HG03066 (cell line): ENCODE data around the gene CLCA1.

Experiments
- ATAC-seq: cut with Tn5 transposase; IDR thresholded peaks from one replicate; pipeline ENCODE4 v1.9.1; 2021; ENCODE audit warnings: low read depth; ENCODE audit not compliant: unreplicated experiment

The CLCA1 gene

GRCh38 chr1:86502125-86502646 lies 33.5 kb downstream of the CLCA1 start:
- ATAC-seq, result peak; percentile 67

DNA sequence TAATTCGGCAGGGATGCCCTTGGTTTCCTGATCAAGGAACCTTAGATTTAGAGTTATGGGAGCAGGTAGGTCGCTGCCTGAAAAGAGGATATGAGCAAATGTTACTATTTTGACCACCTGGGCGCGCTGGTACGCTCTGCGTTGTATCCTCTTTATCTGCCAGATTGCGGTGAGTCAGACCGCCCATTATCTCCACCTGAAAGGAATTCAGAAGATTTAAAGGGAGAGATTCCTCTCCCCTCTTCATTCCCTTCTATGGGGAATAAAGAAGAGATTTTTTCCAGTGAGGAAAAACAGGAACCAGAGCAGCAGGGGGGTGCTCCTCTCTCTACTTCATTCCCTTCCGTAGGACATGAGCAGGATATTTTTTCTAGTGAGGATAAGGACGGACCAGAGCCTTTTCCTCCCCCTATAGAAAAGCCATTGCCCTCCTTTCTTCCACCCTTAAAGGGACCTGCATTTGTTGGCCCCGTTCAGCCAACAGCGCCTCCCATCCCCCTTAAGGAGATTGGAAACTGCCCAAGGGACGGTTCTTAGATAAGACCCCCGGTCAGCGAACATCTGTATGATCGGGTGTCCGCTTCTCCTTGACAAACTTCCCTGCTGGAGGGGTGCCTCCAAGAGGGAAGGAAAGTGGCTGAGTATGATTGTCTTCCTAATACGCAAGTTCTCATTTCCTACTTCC lies 34.1 kb downstream of the CLCA1 start:
- ATAC-seq, result peak; percentile 23

DNA sequence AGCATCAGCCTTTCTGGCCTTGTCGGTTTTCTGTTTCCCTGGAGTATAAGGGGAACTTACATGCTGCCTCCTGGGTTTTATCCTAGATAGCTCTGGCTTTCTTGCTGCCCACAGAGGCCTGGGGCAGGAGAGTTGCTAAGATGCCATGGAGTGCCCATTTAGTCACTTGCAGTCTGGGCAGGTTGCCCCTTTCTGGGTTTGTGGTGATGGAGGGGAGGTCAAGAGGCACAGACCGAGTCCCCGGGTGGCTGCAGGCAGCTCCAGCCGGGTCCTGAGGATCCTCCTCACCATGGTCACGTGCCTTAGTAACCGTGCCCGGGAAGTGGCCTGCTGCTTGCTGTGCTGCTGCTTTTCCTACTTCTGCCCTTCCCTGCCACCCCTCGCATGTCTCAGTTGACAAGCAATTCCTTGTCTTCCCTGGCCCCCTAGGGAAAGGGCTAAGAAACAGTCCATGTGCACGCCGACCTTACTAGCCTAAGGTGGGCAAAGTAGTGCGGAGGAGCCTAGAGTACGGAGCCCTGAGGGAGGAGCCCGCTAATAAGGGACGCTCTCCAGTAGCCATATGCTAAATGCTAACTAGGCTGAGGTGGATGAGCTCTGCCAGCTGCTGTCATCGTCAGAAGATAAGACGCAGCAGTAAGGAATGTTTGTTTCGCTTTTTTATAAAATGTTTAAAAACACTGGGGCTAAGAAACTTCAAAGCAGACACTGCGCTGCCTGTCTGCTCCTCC lies 34.8 kb downstream of the CLCA1 start:
- no peak for ATAC-seq

DNA sequence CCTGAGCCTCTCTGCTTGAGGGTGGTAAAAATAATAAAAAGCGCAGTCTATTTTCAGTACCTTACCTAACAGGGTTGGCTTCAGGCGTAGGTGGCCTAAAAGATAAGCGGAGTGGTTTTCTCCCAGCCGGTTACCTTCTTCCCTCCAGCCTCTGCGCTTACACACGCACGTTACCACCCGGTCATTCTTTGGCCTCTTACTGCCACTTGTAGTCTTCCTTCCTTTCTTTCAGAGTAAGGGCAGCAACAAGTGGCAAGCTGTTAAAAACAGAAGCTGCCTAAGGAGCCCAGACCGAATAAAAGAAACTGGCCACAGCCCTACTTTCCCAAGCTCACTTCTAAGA lies 35.4 kb downstream of the CLCA1 start:
- ATAC-seq, result no peak

- no peak for ATAC-seq
These were observed 36.3 kb downstream of the CLCA1 start for GRCh38 chr1:86504895-86505563.

- no peak for ATAC-seq
These were observed 36.8 kb downstream of the CLCA1 start for GRCh38 chr1:86505564-86505902.

- ATAC-seq, result no peak
These were observed 39.3 kb downstream of the CLCA1 start for GRCh38 chr1:86507935-86508582.

- no peak for ATAC-seq
These were observed 39.8 kb downstream of the CLCA1 start for GRCh38 chr1:86508583-86508969.

DNA sequence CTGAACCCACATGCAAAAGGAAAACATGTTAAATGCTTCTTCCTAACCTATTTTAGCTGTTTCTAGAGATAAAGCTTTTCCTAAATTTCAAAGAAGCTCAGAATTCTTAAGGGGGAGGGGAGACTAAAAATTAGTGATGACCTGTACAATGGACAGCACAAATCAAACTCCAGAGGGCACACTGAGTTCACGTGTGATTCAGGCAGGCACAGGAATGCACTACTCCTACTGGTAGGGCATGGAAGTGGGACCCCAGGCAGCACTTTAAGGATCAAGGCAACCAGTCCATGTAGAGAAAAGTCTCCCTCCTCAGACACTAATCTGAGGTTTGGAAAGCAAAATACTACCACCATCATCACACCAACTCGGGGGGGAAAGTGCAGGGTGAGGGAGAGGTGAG lies 46.9 kb downstream of the CLCA1 start:
- no peak for ATAC-seq

DNA sequence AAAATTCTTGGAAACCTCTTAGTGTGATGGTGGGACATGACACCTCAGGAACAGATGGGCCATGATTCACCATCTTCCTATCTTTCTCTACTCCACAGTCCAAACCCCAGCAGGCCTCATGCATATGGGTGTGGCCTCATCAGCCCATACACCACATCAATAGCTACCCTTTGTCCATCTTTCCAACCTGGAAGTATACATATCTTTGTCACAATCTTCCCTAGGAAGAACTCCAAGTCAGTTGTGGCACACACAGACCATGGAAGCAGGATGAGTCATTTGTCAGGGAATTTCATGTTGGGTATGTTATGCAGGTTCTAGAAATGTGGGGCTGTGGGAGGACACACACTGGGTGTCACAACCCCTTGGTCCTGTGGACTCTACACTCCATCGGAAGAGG lies 47.6 kb downstream of the CLCA1 start:
- ATAC-seq, result no peak

GRCh38 chr1:86517336-86517735 lies 48.6 kb downstream of the CLCA1 start:
- no peak for ATAC-seq

DNA sequence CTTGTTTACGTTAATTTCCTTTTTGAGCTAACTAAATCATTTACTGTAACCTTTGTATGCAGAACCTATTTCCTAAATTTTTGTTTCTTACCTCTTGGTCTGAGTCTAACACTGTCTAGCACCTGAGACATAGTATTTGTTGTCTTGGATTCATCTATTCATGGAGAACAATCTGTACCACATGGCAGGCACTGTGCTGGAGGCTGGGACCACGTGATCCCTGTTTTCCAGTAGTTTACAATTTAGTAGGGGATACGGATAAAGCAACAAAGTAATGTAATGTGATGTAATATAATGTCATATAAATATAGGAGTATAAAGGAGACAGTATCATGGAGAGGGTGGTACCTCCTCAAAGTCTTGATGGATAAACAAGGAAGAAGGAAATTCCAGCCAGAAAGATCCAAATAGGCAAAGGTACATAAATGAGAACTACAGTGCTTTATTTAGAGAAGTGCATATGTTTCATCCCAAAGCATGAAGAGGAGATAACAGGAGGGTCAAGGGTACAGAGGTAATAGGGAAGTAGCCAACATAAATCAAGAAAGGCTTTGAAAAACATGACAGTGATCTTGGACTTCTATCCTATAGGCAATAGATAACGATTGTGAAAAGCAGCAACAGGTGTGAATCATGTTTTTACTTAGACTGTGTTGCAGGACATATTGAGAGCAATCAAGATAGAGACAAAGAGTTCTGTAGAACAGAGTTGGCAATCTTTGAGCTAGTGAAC lies 52.2 kb downstream of the CLCA1 start:
- no peak for ATAC-seq

GRCh38 chr1:86521522-86521891 lies 52.8 kb downstream of the CLCA1 start:
- no peak for ATAC-seq

- ATAC-seq, result no peak
These were observed 53.5 kb downstream of the CLCA1 start for GRCh38 chr1:86522240-86522639.

- no peak for ATAC-seq
These were observed 55.1 kb downstream of the CLCA1 start for GRCh38 chr1:86523670-86524354.

DNA sequence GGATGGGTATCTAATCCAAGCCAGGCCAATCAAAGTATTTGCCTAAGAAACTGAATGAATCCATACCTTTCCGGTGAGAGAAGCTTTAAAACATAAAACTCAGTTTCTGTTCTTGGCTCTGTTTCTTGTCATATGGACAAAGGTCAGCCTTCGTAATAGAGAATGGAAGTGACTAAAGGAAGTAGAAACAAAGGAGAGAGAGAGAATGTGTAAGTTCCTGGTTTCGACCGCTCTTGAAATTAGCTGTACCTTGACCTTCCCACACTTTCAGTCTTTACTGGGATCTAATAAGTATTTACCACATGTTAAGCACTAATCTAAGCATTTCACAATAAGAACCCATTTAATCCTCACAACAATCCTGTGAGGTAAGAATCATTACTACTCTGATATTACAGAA lies 58.6 kb downstream of the CLCA1 start:
- no peak for ATAC-seq

GRCh38 chr1:86530211-86530845 lies 61.6 kb downstream of the CLCA1 start:
- no peak for ATAC-seq

GRCh38 chr1:86537928-86538695 lies 69.4 kb downstream of the CLCA1 start:
- ATAC-seq, result no peak

DNA sequence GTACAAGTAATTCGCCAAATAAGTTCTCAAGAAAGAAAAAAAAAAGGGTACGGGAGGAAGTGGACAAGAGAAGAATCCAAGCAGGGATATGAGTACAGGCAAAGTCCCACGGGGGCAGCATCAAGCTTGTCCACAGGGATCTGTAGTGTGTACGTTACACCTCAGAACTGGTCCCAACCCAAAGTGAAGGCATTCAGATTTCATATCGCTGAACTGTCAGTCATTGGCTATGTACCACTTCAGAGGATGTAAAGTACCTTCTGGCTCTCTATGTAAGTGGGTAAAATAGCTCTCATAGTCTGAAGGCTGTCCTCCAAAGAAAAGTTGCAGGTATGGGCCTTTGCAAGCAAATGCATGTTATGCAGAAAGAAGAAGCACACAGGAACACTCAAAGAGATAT lies 70.0 kb downstream of the CLCA1 start:
- ATAC-seq, result no peak
